ENCODE results near the gene DNAJC4.
A peak's percentile ranks its signal among the peaks of the same experiment; 100 is the strongest.

The DNAJC4 gene

GRCh38 chr11:64246871-64247728 is 16.8 kb downstream of the DNAJC4 start, which contains the start of gene PPP1R14B:
TSS of gene PPP1R14B (minus strand) at chr11:64246943. CDS start at chr11:64246673, 270 bp downstream.
- H3F3A ChIP-seq (ENCODE audit: insufficient read depth, low read length): 0 out of 2 replicates have a peak, but pooled peaks cover 3% of the 10 kb centered on the region
- H3K4me2 ChIP-seq (ENCODE audit: low read length): peak within 1 kb of the TSS; percentile 95
- peak within 1 kb of the TSS; percentile 85 for H3K27ac ChIP-seq (ENCODE audit: low read depth, low read length, poor library complexity, severe bottlenecking)
- H3K9me3 ChIP-seq (ENCODE audit: low read length): no peaks in the 10 kb centered on the region
- no peaks in the 10 kb centered on the region for H4K20me1 ChIP-seq (ENCODE audit: insufficient read depth, low read length)
- peak within 1 kb of the TSS; percentile 91 for H3K4me3 ChIP-seq (ENCODE audit: low read depth, low read length, poor library complexity, severe bottlenecking)
- peaks cover 58% of the 10 kb centered on the region for H3K4me1 ChIP-seq (ENCODE audit: insufficient read depth, low read length, severe bottlenecking)
- peaks cover 21% of the 10 kb centered on the region; the same call in 1 of the 2 replicates for H3K36me3 ChIP-seq (ENCODE audit: insufficient read depth, low read length)
- peak within 1 kb of the TSS; percentile 49; the same call in 1 of the 2 replicates for H2AFZ ChIP-seq (ENCODE audit: low read length)
- H3K9ac ChIP-seq (ENCODE audit: low read length): peak within 1 kb of the TSS; percentile 91
- H3K9me2 ChIP-seq (ENCODE audit: low read depth, low read length): no peaks in the 10 kb centered on the region
- TF ChIP-seq, protein P1, sequence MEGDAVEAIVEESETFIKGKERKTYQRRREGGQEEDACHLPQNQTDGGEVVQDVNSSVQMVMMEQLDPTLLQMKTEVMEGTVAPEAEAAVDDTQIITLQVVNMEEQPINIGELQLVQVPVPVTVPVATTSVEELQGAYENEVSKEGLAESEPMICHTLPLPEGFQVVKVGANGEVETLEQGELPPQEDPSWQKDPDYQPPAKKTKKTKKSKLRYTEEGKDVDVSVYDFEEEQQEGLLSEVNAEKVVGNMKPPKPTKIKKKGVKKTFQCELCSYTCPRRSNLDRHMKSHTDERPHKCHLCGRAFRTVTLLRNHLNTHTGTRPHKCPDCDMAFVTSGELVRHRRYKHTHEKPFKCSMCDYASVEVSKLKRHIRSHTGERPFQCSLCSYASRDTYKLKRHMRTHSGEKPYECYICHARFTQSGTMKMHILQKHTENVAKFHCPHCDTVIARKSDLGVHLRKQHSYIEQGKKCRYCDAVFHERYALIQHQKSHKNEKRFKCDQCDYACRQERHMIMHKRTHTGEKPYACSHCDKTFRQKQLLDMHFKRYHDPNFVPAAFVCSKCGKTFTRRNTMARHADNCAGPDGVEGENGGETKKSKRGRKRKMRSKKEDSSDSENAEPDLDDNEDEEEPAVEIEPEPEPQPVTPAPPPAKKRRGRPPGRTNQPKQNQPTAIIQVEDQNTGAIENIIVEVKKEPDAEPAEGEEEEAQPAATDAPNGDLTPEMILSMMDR (IDR thresholded peaks at IDR 0.05; ENCODE audit: low read length): no peak
- TF ChIP-seq EZH2 (IDR thresholded peaks at IDR 0.05; ENCODE audit: borderline replicate concordance, low read length): no peak
- no peaks in the 10 kb centered on the region for H3K27me3 ChIP-seq (ENCODE audit: insufficient read depth, low read length)
- no peaks in the 10 kb centered on the region; the same call in 1 of the 2 replicates for H3K79me2 ChIP-seq (ENCODE audit: insufficient read depth, low read length)

DNA sequence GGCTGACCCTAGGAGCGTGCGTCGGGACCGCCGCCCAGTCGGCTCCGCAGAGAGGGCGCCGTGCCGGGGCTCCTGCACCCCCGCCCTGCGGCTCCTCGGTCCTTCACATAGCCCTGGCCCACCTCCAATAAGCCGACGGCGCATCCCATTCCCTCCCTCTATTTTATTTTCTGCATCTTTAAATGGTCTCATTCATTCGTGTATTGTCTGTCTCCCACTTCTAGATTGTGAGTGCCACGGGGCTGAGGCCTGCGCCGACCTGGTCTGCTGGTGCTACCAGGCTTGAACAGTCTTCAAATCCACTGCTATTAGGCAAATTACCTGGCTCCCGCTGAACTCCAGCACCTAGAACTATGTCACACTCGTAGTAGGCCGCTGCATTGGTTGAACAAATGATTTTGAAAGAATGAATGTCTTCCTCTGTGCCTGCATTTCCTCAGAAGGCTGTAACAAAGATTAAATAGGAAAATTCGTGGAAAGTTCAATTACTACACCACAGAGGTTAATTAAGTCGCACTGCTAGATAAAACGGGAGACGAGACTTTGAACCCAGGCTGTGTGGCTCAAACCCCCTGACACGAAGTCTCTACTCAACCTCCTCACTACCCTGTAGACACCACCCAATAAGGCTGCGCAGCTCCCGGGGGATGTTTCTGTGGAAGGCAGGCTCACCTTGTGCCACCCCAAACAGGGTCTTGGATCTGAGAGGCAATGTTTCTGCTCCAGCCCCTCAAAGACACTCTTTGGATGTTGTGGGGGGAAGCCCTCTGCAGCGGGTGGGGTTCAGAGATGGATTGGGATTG is 17.6 kb downstream of the DNAJC4 start:
- Histone ChIP-seq H3K9me3 (ENCODE audit: low read length) (no peaks in the 10 kb centered on the region), H3K27me3 (ENCODE audit: insufficient read depth, low read length) (no peaks in the 10 kb centered on the region), H3K9me2 (ENCODE audit: low read depth, low read length) (no peaks in the 10 kb centered on the region), H3F3A (ENCODE audit: insufficient read depth, low read length) (0 out of 2 replicates have a peak, but pooled peaks cover 3% of the 10 kb centered on the region), H3K36me3 (ENCODE audit: insufficient read depth, low read length) (peaks cover 20% of the 10 kb centered on the region; the same call in 1 of the 2 replicates), H3K4me1 (ENCODE audit: insufficient read depth, low read length, severe bottlenecking) (peaks cover 58% of the 10 kb centered on the region), H3K27ac (ENCODE audit: low read depth, low read length, poor library complexity, severe bottlenecking) (peak overlapping the region; percentile 80), H3K4me2 (ENCODE audit: low read length) (peak overlapping the region; percentile 95), H2AFZ (ENCODE audit: low read length) (peak overlapping the region; percentile 49; the same call in 1 of the 2 replicates), H4K20me1 (ENCODE audit: insufficient read depth, low read length) (no peaks in the 10 kb centered on the region), H3K4me3 (ENCODE audit: low read depth, low read length, poor library complexity, severe bottlenecking) (peak overlapping the region; percentile 70), H3K79me2 (ENCODE audit: insufficient read depth, low read length) (no peaks in the 10 kb centered on the region; the same call in 1 of the 2 replicates), H3K9ac (ENCODE audit: low read length) (peak overlapping the region; percentile 78)
- TF ChIP-seq, protein P1 (IDR thresholded peaks at IDR 0.05; ENCODE audit: low read length): no peak
- TF ChIP-seq EZH2 (IDR thresholded peaks at IDR 0.05; ENCODE audit: borderline replicate concordance, low read length): no peak

- H3K9me3 ChIP-seq (ENCODE audit: low read length): no peaks in the 10 kb centered on the region
- H4K20me1 ChIP-seq (ENCODE audit: insufficient read depth, low read length): no peaks in the 10 kb centered on the region
- H3K79me2 ChIP-seq (ENCODE audit: insufficient read depth, low read length): no peaks in the 10 kb centered on the region; the same call in 1 of the 2 replicates
- H3K27me3 ChIP-seq (ENCODE audit: insufficient read depth, low read length): no peaks in the 10 kb centered on the region
- H3K9me2 ChIP-seq (ENCODE audit: low read depth, low read length): no peaks in the 10 kb centered on the region
- H3K4me3 ChIP-seq (ENCODE audit: low read depth, low read length, poor library complexity, severe bottlenecking): no peak overlapping the region
- 0 out of 2 replicates have a peak, but pooled peaks cover 3% of the 10 kb centered on the region for H3F3A ChIP-seq (ENCODE audit: insufficient read depth, low read length)
- H3K36me3 ChIP-seq (ENCODE audit: insufficient read depth, low read length): peaks cover 13% of the 10 kb centered on the region; the same call in 1 of the 2 replicates
- H2AFZ ChIP-seq (ENCODE audit: low read length): no peak overlapping the region
- no peak for TF ChIP-seq EZH2 (IDR thresholded peaks at IDR 0.05; ENCODE audit: borderline replicate concordance, low read length)
- TF ChIP-seq, protein P1 (IDR thresholded peaks at IDR 0.05; ENCODE audit: low read length): no peak
- H3K4me2 ChIP-seq (ENCODE audit: low read length): no peak overlapping the region
- H3K4me1 ChIP-seq (ENCODE audit: insufficient read depth, low read length, severe bottlenecking): peaks cover 56% of the 10 kb centered on the region
- H3K27ac ChIP-seq (ENCODE audit: low read depth, low read length, poor library complexity, severe bottlenecking): no peak overlapping the region
- no peak overlapping the region for H3K9ac ChIP-seq (ENCODE audit: low read length)
Measured at GRCh38 chr11:64248578-64248977, 18.2 kb downstream of the DNAJC4 start.

Data from OCI-LY1 (cell line).